Measurements from ENCODE around the gene CDHR4.

Gene CDHR4

GRCh38 chr3:49747792-49748480 is 51.7 kb downstream of the CDHR4 start:
- DNase-seq (ENCODE audit: extremely low spot score, insufficient read length, low read depth) (no peak), FAIRE-seq (no peak)

- FAIRE-seq = no peak
These were observed 53.7 kb downstream of the CDHR4 start for GRCh38 chr3:49745986-49746385.

More at GRCh38 chr3:49745986-49746385, 53.7 kb downstream of the CDHR4 start:
- no peak for DNase-seq (ENCODE audit: extremely low spot score, insufficient read length, low read depth)
